Hepatocyte (in vitro differentiated cells): ENCODE results near the gene IFNL4.

Source experiments
- CTCF ChIP-seq: fragments of 200-600 bp; sonication (generic); IDR thresholded peaks from 2 replicates; pipeline ENCODE4 v1.5.1; 2016; ENCODE audit warnings: antibody characterized with exemption, mild to moderate bottlenecking; ENCODE audit not compliant: poor library complexity
- EZH2 ChIP-seq: fragments of 200-600 bp; sonication (generic); IDR thresholded peaks from 2 replicates; pipeline ENCODE4 v1.6.1; 2016; ENCODE audit warnings: antibody characterized with exemption, mild to moderate bottlenecking, borderline replicate concordance
- EZH2phosphoT487 ChIP-seq: fragments of 200-600 bp; sonication (generic); IDR thresholded peaks from one replicate; pipeline ENCODE4 v1.6.1; 2018; ENCODE audit warnings: antibody characterized with exemption, mild to moderate bottlenecking, low read depth, moderate library complexity; ENCODE audit not compliant: unreplicated experiment, severe bottlenecking

- TF ChIP-seq CTCF (no peak), EZH2 (no peak), EZH2phosphoT487 (no peak)
These were observed 41.3 kb downstream of the IFNL4 start for GRCh38 chr19:39207293-39207836.
